HG02970 (cell line): ENCODE results near the gene OR52W1.

Experiments
- ATAC-seq: cut with Tn5 transposase; IDR thresholded peaks from one replicate; pipeline ENCODE4 v1.9.1; 2021; ENCODE audit warnings: mild to moderate bottlenecking, moderate library complexity, moderate number of reproducible peaks; ENCODE audit not compliant: unreplicated experiment, low FRiP score

The OR52W1 gene, protein sequence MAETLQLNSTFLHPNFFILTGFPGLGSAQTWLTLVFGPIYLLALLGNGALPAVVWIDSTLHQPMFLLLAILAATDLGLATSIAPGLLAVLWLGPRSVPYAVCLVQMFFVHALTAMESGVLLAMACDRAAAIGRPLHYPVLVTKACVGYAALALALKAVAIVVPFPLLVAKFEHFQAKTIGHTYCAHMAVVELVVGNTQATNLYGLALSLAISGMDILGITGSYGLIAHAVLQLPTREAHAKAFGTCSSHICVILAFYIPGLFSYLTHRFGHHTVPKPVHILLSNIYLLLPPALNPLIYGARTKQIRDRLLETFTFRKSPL

DNA sequence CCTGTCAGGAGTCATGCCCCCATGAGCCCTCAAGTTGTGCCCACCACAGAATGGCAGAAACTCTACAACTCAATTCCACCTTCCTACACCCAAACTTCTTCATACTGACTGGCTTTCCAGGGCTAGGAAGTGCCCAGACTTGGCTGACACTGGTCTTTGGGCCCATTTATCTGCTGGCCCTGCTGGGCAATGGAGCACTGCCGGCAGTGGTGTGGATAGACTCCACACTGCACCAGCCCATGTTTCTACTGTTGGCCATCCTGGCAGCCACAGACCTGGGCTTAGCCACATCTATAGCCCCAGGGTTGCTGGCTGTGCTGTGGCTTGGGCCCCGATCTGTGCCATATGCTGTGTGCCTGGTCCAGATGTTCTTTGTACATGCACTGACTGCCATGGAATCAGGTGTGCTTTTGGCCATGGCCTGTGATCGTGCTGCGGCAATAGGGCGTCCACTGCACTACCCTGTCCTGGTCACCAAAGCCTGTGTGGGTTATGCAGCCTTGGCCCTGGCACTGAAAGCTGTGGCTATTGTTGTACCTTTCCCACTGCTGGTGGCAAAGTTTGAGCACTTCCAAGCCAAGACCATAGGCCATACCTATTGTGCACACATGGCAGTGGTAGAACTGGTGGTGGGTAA lies at the start of gene OR52W1:
Gene OR52W1, plus strand, starts transcription at position 51 of the 637 bp plus-strand sequence. Its CDS starts 0 bp downstream, at position 51.
- ATAC-seq: no peak

DNA sequence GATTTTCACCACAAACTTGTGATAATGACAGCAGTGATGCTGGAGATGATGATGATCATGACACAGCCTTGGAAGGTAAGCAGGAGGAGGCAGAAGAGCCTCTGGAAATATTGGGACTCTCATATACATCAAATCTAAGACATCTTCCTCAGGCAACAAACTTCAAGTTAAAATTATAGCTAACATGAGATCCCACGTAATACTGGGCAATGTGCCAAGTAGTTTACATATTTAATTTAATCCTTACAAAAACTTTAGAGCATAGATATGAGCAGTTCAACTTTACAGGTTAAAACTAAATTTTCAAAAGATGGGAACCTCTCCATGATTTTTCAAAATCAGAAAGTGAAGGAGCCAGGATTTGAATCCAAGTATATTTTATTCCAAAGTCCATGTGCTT lies 47.9 kb upstream of the OR52W1 start:
- no peak for ATAC-seq

DNA sequence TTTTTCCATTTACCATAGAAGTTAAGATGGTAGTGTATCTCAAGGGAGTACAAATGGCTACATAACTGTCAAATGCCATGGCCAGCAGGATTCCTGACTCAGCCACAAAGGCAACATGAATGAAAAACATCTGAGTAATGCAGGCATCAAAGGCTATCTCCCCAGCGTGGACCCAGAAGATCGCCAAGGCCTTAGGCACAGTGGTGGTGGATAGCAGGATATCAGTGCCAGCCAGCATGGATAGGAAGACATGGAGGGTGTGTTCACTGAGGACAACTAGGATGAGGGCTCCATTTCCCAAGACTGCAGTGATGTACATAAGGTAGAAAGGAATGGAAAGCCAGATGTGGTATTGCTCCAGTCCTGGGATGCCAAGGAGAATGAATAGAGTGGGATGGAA lies 46.9 kb upstream of the OR52W1 start:
- no peak for ATAC-seq

DNA sequence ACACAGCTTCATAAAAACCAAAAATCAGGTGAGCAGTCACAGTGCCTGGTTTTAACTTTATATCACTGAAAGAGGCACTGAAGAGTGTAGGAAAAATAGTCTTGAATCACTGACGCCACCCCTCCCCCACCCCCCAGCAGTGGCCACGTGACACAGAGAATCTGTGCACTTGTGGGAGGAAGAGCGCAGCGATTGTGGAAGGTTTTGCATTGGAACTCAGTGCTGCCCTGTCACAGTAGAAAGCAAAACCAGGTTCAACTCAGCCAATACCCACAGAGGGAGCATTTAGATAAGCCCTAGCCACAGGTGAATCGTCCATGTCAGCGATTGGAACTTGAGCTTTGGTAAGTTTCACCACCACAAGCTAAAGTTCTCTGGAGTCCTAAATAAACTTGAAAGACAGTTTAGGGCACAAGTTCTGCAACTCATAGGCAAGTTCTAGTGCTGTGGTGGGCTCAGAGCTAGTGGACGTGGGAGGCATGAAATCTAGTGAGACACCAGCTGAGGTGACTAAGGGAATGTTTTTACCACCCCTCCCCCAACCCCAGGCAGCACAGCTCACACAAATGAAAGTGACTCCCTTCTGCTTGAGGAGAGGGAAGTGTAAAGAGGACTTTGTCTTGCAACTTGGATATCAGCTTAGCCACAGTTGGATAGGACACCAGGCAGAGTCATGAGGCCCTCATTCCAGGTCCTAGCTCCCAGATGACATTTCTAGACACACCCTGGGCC lies 42.2 kb upstream of the OR52W1 start:
- ATAC-seq: no peak

DNA sequence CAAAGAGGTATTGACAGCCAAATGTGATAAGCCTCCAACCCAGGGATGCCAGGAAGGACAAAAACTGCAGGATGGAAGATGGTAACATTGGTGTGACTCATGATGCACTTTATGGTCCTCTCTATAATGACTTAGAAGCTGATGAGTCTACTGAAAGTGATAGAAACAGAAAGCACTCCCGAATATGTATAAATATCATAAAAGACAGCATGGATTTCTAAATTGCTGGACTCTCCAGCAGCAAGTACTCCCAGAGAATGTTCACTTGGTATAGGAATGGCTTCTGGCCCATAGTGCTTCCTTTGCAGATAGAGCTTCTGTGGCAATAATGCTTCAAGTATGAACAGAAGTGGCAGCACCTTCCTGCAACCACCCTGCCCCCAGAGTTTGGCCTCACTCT lies 28.8 kb upstream of the OR52W1 start, which contains the start of gene OR52B2:
Gene OR52B2, minus strand, starts transcription at position 101 of the 400 bp plus-strand sequence. Its CDS starts 0 bp downstream, at position 101.
- no peak for ATAC-seq

DNA sequence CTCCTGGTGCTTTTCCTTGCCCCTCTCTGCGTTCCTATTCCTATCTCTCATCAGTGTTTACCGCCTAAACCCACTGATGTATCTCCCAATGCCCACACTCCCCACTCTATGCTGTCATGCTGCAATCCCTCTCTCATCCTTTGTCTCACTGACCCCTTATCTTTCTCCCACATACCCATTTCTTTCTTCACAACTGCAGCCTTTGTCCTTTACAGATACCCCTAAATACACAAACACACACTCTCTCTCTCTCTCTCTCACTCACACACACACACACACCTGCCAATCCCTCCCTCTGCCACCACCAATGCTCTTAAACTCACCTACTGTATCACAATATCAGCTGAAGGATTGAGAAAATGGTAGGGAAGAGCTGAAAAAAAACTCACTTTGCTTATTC lies 23.6 kb upstream of the OR52W1 start:
- no peak for ATAC-seq

DNA sequence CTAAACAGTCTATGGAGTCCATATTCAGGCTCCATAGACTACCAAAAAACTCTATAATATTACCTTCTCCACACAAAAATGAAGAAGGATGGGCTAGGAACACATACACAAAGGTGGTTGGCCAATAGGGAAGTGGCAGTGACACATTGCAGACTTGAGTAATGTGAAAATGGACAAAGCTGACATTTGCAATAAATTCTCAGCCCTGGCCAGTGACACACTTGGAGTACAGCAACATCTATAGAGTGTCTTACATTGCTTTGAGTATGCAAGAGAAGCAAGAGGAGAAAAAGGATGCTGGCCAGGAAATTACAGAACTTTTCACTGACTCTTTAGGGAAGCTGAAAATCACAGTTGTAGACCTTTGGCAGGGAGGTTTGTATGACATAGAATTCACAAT lies 7.3 kb upstream of the OR52W1 start:
- no peak for ATAC-seq

DNA sequence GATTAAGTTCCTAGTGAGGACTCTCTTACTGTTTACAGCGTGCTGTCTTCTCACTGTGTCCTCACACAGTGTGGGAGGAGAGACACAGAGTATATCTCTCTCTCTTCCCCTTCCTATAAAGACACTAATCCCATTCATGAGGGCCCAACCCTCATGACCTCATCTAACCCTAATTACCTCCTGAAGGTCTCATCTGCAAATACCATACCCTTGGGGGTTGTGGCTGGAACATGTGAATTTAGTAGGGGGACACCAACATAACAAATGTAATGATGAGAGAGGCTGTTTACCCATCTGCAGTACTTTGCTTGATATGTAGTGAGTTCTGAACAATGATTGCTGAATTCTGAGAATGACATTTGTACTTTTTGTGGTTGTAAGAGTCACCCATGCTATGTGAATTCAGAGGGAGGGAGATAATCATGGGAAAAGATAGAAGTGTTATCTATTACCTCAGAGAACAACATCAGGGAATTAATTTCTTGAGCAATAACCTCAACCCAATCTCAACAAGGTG lies 4.9 kb upstream of the OR52W1 start:
- no peak for ATAC-seq

DNA sequence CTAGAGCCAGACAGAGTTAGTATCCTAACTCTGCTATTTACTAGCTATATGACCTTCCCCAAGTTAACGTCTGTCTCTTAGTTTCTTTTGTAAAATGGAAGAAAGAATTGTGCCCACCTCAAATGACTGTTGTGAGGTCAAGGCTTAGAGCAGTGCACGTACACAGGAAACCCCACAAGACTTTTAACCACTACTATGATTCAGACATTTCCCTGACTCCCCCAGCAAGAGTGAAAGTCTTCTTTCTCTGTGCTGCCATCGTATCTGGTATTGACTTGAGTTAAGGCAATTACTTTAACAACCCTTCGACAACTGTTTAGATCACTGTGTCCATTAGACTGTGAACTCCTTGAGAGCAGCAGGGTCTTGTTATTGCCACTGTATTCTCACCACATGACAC lies 2.6 kb upstream of the OR52W1 start:
- no peak for ATAC-seq

DNA sequence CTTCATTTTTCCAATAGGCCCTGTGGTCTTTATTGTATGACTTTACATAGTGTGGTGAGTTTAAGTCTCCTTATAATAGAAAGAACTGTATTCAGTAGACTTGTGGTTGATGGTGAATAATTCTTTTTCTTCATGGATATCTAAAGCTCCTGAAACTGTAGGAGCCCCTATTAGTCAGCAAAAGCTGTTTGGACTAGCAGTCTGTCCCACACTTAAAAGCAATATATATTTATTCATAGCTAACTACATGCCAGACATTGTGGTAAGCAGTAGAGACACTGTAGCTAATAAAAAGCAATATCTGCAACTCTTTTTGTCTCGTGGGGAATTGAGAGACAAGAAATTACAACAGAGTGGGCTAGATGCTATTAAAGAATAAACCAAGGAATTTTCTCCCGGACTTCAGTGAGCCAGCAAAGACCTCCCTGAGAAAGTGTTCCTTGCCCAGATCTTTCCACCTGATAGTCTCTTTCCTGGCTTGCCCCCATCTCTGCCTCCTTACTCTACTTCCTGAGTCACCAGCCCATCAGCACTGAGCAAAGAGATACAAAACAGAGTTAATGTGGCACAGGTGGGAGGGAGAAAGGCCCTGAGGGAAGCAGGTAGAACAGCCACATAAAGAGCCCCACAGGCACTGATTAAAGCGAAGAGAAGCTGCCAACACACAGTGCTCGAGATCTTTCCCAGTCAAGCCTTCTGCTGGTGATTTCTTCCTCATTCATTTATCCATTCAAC lies 1.4 kb upstream of the OR52W1 start:
- ATAC-seq: no peak

DNA sequence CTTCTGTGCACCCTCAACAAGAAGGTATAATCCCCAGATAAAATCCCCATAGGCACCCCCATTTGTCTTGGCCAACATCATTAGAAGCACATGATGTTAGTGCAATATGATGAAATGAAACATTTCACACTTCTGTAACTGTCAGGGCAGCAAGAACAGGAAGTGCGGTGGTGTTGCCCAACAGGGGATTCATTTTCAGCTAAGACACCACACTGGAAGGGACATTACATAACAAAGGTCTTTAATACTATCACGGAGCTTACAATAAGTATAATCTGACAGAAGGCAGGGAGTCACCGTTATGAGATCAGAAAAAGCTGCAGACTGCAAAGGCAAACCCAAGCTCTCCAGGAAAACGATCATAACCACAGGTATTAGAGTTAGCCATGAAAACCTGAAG lies 2.0 kb downstream of the OR52W1 start:
- ATAC-seq: no peak

DNA sequence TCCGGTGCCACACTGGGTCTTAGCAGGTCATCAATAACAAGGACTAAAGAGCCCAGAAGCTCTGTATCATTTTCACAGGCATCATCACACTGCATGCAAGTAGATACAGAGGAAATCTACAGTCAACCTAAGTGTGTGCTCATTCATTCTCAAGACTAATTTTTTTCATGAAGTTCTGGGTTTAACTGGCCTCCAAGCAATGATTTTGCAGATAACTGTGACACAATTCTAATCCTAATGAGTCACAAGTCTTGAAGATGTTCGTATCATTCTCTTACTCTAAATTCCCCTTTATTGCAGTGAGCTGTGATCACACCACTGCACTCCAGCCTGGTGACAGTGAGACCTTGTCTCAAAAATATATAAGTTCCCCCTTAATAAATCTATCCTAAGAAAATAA lies 2.5 kb downstream of the OR52W1 start:
- ATAC-seq: no peak

DNA sequence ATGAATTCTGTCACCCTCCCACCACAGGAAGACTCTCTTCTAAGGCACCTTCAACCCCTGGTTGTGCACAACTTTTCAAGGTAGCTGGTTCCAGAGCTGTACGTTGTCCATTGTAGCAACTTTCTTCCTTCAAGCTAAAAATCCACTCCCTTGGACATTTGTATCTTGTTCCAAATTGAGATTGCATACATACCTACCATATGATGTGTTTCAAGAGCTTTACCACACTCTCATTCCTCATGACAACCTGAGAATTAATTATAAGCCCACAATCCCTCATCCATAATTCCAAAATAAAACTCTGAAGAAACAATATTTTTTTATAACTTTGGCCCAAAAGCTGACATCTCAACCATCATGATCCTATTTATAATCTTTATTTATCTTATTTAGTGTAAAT lies 3.0 kb downstream of the OR52W1 start:
- ATAC-seq: no peak

DNA sequence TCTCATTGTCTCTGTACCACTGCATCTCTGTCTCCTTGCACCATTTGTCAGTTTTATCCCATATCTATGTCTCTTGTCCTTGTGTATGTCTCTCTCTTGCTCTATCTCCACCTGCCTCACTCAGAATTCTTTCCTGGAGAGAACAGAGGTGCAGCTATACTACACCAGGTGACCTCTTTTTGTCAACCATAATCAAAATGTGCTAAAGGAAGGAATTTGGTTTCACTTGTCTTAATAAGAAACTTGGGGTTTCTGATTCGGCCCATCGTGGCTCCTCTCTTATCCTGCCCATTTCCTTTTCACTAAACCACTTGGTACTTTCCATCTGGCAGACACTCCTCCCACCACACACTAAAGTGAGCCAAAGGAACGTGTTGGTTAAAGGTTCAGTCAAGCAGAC lies 4.3 kb downstream of the OR52W1 start:
- peak; percentile 51 for ATAC-seq

DNA sequence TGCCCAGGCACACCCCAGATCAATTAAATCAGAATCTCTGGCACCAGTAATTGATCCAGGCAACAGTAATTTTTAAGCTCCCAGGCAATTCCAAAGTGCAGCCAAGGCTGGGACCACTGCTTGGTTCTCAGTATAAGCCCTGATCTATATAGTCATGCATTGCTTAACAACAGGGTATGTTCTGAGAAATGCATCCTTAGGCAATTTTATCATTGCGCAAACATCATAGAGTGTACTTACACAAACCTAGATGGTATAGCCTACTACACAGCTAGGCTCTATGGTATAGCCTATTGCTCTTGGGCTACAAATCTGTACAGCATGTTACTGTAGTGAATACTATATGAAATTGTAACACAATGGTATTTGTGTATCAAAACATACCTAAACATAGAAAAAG lies 5.7 kb downstream of the OR52W1 start:
- no peak for ATAC-seq

DNA sequence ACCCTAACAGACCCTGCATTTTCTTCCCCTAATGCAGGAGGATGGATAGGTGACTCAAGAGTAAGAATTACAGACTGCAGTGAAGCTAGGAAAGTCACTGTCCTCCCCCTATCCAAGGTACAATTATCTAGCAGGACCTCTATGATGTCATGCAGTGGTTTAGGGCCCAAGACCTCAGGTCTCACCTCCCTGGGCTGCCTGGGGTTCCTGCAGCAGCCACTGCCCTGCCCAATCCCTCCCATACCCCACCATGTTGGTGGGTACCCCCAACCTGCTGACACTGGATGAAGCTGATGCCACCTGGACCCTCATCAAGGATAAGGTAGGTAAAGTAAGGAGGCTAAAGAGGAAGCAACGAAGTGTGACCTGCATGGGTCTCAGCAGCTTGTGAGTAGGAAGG lies 6.3 kb downstream of the OR52W1 start, which contains the start of gene C11orf42:
Gene C11orf42, plus strand, starts transcription at position 192 of the 400 bp plus-strand sequence. Its CDS starts 59 bp downstream, at position 251.
- ATAC-seq: no peak

DNA sequence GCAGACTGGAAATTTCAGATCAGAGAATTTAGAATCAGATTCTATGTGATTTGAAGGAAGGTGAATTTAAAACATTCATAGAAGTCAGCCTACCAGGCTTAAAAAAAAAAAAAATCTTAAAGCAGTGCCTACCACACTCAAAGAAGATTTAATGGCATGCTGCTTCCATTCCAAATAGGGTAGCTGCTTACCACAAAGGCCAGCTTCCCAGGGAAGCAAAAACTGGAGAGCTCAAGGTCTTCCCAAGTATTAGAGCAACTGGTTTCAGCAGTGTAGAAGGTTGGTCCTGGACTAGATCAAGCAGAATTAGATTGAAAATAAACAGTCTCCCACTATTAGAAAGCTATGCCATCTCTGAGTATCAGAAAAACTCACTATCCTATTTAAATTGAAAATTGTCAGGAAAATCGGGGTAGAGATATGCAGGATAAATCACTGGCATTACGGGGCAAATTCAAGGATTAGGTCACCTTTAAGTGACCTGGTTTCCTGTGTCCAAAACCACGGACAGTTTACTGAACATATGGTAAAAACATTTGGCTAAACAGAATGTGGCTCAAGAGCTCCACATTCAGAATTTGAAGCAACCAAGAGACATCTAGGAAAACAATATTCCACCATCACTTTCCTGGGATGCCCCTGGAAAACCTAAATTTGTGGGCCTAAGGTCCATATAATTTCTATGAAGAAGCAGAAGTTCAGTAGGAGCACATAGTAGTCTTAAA lies 7.6 kb downstream of the OR52W1 start:
- ATAC-seq: no peak

DNA sequence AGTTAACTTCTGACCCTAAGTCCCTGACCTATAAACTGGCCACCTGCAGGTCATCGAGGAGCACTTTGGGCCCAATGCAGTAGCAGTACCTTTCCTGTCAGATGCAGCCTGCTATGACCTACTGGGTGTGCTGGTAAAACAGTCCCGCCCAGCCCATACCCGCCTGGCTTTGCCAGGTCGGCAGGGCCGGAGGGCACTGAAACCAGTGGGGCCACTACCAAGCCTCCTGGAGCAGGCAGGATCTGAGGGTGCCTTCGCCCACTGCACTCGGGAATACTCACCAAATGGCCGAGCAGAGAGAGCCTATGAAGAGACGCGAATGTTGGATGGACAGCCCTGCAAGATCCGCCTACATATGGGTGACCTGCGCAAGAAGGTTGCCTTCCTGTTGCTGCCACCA lies 10.8 kb downstream of the OR52W1 start:
- ATAC-seq: no peak

DNA sequence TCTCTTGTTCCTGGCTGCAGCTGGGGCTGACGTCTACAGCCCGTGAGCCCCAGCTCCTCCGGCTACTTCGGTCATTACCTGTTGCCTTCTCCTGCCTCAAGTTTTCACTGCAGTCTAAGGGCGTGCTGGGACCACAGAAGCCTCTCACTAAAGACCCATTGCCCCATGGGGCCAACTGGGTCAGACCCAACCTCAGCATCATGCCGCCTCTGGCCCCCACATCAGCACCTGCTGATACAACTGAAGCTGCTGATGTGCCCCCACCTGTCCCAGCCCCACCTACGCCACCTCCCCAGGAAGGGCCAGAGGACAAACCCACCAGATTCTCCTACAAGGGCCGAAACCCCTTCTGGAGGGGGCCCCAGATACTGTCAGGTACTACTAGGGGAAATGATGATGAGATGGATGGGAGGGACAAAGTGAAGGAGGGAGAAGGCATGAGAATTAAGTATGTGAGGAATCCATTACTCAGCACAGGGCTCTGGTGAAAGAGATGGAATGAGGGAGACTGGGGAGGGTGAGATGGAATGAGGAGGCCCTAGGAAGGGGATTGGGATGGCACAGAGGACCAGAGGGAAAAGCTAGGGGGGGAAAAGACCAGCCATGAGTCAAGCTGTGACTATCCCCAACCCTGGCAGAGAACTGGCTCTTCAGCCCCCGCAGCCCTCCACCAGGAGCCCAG lies 11.4 kb downstream of the OR52W1 start:
- ATAC-seq: no peak
